Measurements from ENCODE around the gene QPRT. TPM values are rescaled to one million over a fixed set of nuclear protein-coding genes. Genes with fewer than 3 reads are reported as not detected.
"Not testable (repeated sequence)": the region's sequence is repeated elsewhere in the genome, so short reads cannot be mapped to it uniquely, and the experiment has no call there.

QPRT gene
- total RNA-seq, 1 experiment from 2014 or later, result 0.52 TPM

DNA sequence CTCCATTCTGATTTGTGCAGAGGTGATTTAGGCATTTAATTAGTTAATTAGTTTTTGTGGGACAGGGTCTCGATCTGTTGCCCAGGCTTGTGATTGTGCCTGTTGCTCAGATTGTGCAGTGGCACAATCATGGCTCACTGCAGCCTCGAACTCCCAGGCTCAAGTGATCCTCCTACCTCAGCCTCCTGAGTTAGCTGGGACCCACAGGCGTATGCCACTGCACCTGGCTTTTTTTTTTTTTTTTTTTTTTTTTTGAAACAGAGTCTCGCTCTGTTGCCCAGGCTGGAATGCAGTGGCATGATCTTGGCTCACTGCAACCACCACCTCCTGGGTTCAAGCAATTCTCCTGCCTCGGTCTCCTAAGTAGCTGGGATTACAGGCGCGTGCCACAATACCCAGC is 25.1 kb upstream of the QPRT start:
- RAD21 ChIA-PET (ENCODE audit: low non-redundant PET in 1 of 2, low total read pairs in 2 of 2, uncharacterized antibody in 2 of 2, unreplicated experiment in 2 of 2), result not testable (repeated sequence)
- POLR2A ChIA-PET, result interaction anchor here (1.1 kb wide), 1 partner anchor 9 kb away, joined by 3 read pairs; no protein-coding TSS in a partner anchor

DNA sequence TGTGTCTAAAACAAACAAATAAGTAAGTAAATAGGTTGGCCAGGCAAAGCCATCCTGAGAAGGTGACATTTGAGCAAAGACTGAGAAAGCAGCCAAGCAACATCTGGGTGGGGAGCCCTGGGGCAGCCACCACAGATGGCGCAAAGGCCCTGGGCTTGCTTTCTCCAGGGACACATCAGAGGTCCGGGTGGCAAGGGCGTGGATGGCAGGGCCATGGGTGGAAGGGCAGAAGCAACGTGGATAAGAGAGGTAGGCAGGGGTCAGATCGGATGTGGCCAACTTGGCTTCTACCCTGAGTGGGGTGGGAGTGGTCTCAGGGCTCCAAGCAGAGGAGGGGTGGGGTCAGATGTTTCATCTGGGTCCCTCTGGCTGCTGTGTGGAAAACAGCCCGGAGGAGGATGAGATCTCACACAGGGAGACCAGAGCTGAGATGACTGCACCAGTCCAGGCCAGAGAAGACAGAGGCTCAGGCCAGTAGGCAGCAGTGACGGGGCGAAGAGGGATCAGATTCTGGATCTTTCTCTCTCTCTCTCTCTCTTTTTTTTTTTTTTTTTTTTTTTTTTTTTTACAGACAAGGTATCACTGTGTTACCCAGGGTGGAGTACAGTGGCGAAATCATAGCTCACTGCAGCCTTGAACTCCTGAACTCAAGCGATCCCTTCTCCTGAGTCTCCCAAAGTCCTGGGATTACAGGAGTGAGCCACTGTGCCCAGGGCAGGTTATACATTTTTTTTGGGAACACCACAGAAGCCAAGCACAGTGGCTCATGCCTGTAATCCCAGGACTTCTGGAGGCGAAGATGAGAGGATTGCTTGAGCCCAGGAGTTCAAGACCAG is 22.1 kb upstream of the QPRT start:
- intact Hi-C loops (cut with micrococcal nuclease), result no loop called here
- ChIA-PET POLR2A (no interaction called here), RAD21 (ENCODE audit: low non-redundant PET in 1 of 2, low total read pairs in 2 of 2, uncharacterized antibody in 2 of 2, unreplicated experiment in 2 of 2) (no interaction called here), CTCF (no interaction called here)
- Histone ChIP-seq H3K27ac (ENCODE audit: low read depth, low read length) (no peak overlapping the region), H3K9me2 (ENCODE audit: insufficient read depth) (no peaks in the 10 kb centered on the region), H2AFZ (ENCODE audit: low read depth, low read length, poor library complexity, severe bottlenecking) (no peak overlapping the region), H4K20me1 (ENCODE audit: insufficient read depth) (no peaks in the 10 kb centered on the region), H3K36me3 (ENCODE audit: control insufficient read depth in 1 of 2, insufficient read depth in 2 of 2, low read length in 2 of 2) (no peaks in the 10 kb centered on the region), H3K4me2 (ENCODE audit: low read length) (no peak overlapping the region), H3K79me2 (ENCODE audit: insufficient read depth, low read length) (no peaks in the 10 kb centered on the region), H3K9me3 (ENCODE audit: control insufficient read depth in 1 of 2, insufficient read depth in 1 of 2, low read depth in 1 of 2, low read length in 2 of 2) (no peaks in the 10 kb centered on the region), H3K27me3 (ENCODE audit: insufficient read depth, low read length) (no peaks in the 10 kb centered on the region), H3K9ac (ENCODE audit: low read length) (no peak overlapping the region), H3K4me1 (ENCODE audit: control insufficient read depth in 1 of 2, insufficient read depth in 2 of 2, low read length in 2 of 2) (no peaks in the 10 kb centered on the region), H3K4me3 (replicated peaks in 1 of 2; ENCODE audit: low read depth in 1 of 2, low read length in 2 of 2) (no peak overlapping the region)
- DNase-seq (ENCODE audit: low read depth, low spot score) (no peak), ATAC-seq (no peak)
- BruUV-seq (replicated peaks), result no TSS peak
- TF ChIP-seq JUND (IDR thresholded peaks at IDR 0.05) (no peak), POLR2A (IDR thresholded peaks at IDR 0.05; ENCODE audit: borderline replicate concordance, extremely low read depth, insufficient read depth, insufficient read length) (no peak), CEBPB (IDR thresholded peaks at IDR 0.05; ENCODE audit: low read depth) (no peak), TCF7L2 (IDR thresholded peaks at IDR 0.05; ENCODE audit: borderline replicate concordance, extremely low read depth, insufficient read depth, insufficient read length) (no peak), POLR2AphosphoS5 (IDR thresholded peaks at IDR 0.05; ENCODE audit: low read depth, low read length) (no peak), EZH2 (IDR thresholded peaks at IDR 0.05) (no peak), ELF1 (IDR thresholded peaks at IDR 0.05; ENCODE audit: borderline replicate concordance, low read depth) (no peak), ZFX (IDR thresholded peaks at IDR 0.05) (no peak), EZH2phosphoT487 (IDR thresholded peaks at IDR 0.05; ENCODE audit: borderline replicate concordance) (no peak), CBX3 (IDR thresholded peaks at IDR 0.05; ENCODE audit: low read depth) (no peak), EGR1 (IDR thresholded peaks at IDR 0.05; ENCODE audit: low read depth) (no peak), FOSL1 (IDR thresholded peaks at IDR 0.05; ENCODE audit: low read depth) (no peak), SP1 (IDR thresholded peaks at IDR 0.05; ENCODE audit: low read depth) (no peak)
- TF ChIP-seq, protein P1, sequence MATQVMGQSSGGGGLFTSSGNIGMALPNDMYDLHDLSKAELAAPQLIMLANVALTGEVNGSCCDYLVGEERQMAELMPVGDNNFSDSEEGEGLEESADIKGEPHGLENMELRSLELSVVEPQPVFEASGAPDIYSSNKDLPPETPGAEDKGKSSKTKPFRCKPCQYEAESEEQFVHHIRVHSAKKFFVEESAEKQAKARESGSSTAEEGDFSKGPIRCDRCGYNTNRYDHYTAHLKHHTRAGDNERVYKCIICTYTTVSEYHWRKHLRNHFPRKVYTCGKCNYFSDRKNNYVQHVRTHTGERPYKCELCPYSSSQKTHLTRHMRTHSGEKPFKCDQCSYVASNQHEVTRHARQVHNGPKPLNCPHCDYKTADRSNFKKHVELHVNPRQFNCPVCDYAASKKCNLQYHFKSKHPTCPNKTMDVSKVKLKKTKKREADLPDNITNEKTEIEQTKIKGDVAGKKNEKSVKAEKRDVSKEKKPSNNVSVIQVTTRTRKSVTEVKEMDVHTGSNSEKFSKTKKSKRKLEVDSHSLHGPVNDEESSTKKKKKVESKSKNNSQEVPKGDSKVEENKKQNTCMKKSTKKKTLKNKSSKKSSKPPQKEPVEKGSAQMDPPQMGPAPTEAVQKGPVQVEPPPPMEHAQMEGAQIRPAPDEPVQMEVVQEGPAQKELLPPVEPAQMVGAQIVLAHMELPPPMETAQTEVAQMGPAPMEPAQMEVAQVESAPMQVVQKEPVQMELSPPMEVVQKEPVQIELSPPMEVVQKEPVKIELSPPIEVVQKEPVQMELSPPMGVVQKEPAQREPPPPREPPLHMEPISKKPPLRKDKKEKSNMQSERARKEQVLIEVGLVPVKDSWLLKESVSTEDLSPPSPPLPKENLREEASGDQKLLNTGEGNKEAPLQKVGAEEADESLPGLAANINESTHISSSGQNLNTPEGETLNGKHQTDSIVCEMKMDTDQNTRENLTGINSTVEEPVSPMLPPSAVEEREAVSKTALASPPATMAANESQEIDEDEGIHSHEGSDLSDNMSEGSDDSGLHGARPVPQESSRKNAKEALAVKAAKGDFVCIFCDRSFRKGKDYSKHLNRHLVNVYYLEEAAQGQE (IDR thresholded peaks at IDR 0.05; ENCODE audit: low read depth), result no peak
- TF ChIP-seq, protein P2, sequence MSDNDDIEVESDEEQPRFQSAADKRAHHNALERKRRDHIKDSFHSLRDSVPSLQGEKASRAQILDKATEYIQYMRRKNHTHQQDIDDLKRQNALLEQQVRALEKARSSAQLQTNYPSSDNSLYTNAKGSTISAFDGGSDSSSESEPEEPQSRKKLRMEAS (IDR thresholded peaks at IDR 0.05), result no peak
- TF ChIP-seq, protein P3, sequence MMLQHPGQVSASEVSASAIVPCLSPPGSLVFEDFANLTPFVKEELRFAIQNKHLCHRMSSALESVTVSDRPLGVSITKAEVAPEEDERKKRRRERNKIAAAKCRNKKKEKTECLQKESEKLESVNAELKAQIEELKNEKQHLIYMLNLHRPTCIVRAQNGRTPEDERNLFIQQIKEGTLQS (IDR thresholded peaks at IDR 0.05), result no peak

More for the DNA sequence above, 25.1 kb upstream of the QPRT start:
- CTCF ChIA-PET; H3K27ac ChIP-seq (ENCODE audit: low read depth, low read length); H3K9me2 ChIP-seq (ENCODE audit: insufficient read depth); intact Hi-C loops (cut with micrococcal nuclease); H2AFZ ChIP-seq (ENCODE audit: low read depth, low read length, poor library complexity, severe bottlenecking); H3K79me2 ChIP-seq (ENCODE audit: insufficient read depth, low read length); H3K9me3 ChIP-seq (ENCODE audit: control insufficient read depth in 1 of 2, insufficient read depth in 1 of 2, low read depth in 1 of 2, low read length in 2 of 2); H3K4me3 ChIP-seq (replicated peaks in 1 of 2; ENCODE audit: low read depth in 1 of 2, low read length in 2 of 2); H3K36me3 ChIP-seq (ENCODE audit: control insufficient read depth in 1 of 2, insufficient read depth in 2 of 2, low read length in 2 of 2); BruUV-seq (replicated peaks); DNase-seq (ENCODE audit: low read depth, low spot score); H4K20me1 ChIP-seq (ENCODE audit: insufficient read depth); H3K4me1 ChIP-seq (ENCODE audit: control insufficient read depth in 1 of 2, insufficient read depth in 2 of 2, low read length in 2 of 2); ATAC-seq; H3K9ac ChIP-seq (ENCODE audit: low read length); H3K27me3 ChIP-seq (ENCODE audit: insufficient read depth, low read length); H3K4me2 ChIP-seq (ENCODE audit: low read length): not testable (repeated sequence)

Measured in HCT116 (cell line).